NT2/D1 (cell line): ENCODE results near the gene DPP3.

Experiments
- DNase-seq: peaks from one replicate; pipeline ENCODE4 v3.0.0-alpha.2; 2011; ENCODE audit warnings: low read depth, low spot score
- H3K27me3 ChIP-seq: 2 replicates; pipeline ENCODE4 v1.6.0; 2011; ENCODE audit warnings: mild to moderate bottlenecking; ENCODE audit not compliant: insufficient read length, insufficient read depth
- H3K36me3 ChIP-seq: 2 replicates; pipeline ENCODE4 v1.6.1; 2011; ENCODE audit warnings: mild to moderate bottlenecking, low read length, mixed read lengths; ENCODE audit not compliant: insufficient read depth, insufficient read length
- H3K4me1 ChIP-seq: 2 replicates; pipeline ENCODE4 v1.5.1; 2011; ENCODE audit not compliant: insufficient read depth, insufficient read length
- H3K4me3 ChIP-seq: 2 replicates; pipeline ENCODE4 v1.5.1; 2011; ENCODE audit warnings: low read depth; ENCODE audit not compliant: insufficient read length
- H3K9ac ChIP-seq: 2 replicates; pipeline ENCODE4 v1.6.0; 2011; ENCODE audit warnings: low read depth; ENCODE audit not compliant: insufficient read length
- H3K9me3 ChIP-seq: 2 replicates; pipeline ENCODE4 v1.5.1; 2011; ENCODE audit warnings: mild to moderate bottlenecking, low read length; ENCODE audit not compliant: insufficient read depth
- SUZ12 ChIP-seq: IDR thresholded peaks from 2 replicates; pipeline ENCODE4 v1.6.1; 2011; ENCODE audit not compliant: insufficient read length, insufficient read depth; ENCODE audit errors: extremely low read depth
- YY1 ChIP-seq: IDR thresholded peaks from 2 replicates; pipeline ENCODE4 v1.6.1; 2011; ENCODE audit not compliant: insufficient read length, insufficient read depth
- ZNF274 ChIP-seq: IDR thresholded peaks from 2 replicates; pipeline ENCODE4 v1.6.1; 2011; ENCODE audit warnings: mild to moderate bottlenecking, low read depth, low read length

Gene DPP3

DNA sequence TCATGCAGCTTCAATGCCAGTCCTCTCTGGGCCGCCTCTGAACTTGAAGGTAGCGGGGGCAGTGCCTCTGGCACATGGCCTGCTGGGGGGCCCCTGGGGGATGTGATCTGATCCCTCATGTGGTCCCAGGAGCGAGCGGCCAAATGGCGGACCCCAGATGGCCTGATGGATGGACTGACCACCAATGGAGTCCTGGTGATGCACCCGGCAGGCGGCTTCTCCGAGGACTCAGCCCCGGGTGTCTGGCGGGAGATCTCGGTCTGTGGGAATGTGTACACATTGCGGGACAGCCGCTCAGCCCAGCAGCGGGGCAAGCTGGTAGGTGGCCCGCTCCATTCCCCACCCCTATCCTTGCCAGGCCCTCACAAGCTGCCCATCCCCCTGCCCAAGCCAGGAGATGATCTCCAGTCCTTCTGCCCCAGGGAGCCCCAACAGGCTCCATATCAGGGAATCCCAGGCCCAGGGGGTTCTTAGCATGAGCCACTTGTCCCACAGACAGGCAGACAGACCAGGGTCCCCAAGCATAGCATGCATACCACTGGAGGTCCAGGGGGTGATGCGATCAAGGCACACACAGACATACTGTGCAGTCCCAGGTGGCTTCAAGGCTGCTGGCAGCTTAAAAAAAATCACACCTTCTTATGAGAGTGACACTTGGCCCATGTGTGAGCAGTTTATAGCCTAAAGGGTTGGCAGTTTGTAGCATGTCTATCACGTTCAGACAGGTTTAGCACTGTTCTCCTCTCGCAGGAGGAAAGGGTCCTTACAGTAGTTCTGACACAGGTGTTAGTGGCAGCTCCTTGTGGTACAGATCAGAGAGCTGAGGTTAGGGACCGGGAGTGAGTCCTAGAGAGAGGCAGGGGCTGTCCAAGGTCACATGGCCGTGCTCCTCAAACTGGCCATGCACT lies 6.4 kb upstream of the DPP3 start:
- DNase-seq, result no peak
- Histone ChIP-seq H3K4me1 (peaks cover 16% of the 10 kb centered on the region), H3K36me3 (peaks cover 56% of the 10 kb centered on the region), H3K9ac (no peak overlapping the region), H3K9me3 (no peaks in the 10 kb centered on the region), H3K4me3 (no peak overlapping the region), H3K27me3 (no peaks in the 10 kb centered on the region)
- TF ChIP-seq ZNF274, result no peak
- no peak for TF ChIP-seq YY1
- no peak for TF ChIP-seq SUZ12

DNA sequence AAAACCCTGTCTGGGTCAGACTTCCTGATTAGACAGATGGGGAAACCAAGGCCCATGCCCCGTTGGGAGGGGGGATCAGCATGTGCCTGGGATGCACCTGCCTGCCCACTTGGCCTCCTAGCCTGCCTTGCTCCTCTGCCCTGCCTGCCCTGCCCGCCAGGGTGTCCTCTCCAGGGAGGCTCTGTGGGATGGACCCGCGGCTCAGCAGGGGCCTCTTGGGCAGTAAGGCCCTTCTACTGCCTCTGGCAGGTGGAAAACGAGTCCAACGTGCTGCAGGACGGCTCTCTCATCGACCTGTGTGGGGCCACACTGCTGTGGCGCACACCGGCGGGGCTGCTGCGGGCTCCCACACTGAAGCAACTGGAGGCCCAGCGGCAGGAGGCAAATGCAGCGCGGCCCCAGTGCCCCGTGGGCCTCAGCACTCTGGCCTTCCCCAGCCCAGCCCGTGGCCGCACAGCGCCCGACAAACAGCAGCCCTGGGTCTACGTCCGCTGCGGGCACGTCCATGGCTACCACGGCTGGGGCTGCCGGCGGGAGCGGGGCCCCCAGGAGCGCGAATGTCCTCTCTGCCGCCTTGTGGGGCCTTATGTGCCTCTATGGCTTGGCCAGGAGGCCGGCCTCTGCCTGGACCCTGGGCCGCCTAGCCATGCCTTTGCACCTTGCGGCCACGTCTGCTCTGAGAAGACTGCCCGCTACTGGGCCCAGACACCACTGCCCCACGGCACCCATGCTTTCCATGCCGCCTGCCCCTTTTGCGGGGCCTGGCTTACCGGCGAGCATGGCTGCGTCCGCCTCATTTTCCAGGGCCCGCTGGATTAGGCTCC lies 4.7 kb upstream of the DPP3 start:
- peaks cover 56% of the 10 kb centered on the region for H3K36me3 ChIP-seq
- no peak for DNase-seq
- no peak for TF ChIP-seq YY1
- no peak for TF ChIP-seq SUZ12
- no peak for TF ChIP-seq ZNF274
- H3K27me3 ChIP-seq, result no peaks in the 10 kb centered on the region
- H3K9ac ChIP-seq, result no peak overlapping the region
- H3K4me1 ChIP-seq, result peaks cover 10% of the 10 kb centered on the region
- H3K9me3 ChIP-seq, result no peaks in the 10 kb centered on the region
- H3K4me3 ChIP-seq, result no peak overlapping the region

GRCh38 chr11:66476173-66476840 lies 3.9 kb upstream of the DPP3 start:
- H3K27me3 ChIP-seq, result no peaks in the 10 kb centered on the region
- H3K4me3 ChIP-seq, result no peak overlapping the region
- peaks cover 50% of the 10 kb centered on the region for H3K36me3 ChIP-seq
- H3K9ac ChIP-seq, result no peak overlapping the region
- H3K9me3 ChIP-seq, result no peaks in the 10 kb centered on the region
- TF ChIP-seq SUZ12, result no peak
- no peak for TF ChIP-seq ZNF274
- no peak for TF ChIP-seq YY1
- H3K4me1 ChIP-seq, result peaks cover 10% of the 10 kb centered on the region
- no peak for DNase-seq

- H3K4me1 ChIP-seq, result peaks cover 10% of the 10 kb centered on the region
- no peaks in the 10 kb centered on the region for H3K9me3 ChIP-seq
- TF ChIP-seq ZNF274 (no peak), YY1 (no peak), SUZ12 (no peak)
- DNase-seq, result no peak
- no peak overlapping the region for H3K4me3 ChIP-seq
- H3K36me3 ChIP-seq, result peaks cover 49% of the 10 kb centered on the region
- H3K9ac ChIP-seq, result no peak overlapping the region
- H3K27me3 ChIP-seq, result no peaks in the 10 kb centered on the region
Measured at GRCh38 chr11:66476841-66477251, 3.4 kb upstream of the DPP3 start.

DNA sequence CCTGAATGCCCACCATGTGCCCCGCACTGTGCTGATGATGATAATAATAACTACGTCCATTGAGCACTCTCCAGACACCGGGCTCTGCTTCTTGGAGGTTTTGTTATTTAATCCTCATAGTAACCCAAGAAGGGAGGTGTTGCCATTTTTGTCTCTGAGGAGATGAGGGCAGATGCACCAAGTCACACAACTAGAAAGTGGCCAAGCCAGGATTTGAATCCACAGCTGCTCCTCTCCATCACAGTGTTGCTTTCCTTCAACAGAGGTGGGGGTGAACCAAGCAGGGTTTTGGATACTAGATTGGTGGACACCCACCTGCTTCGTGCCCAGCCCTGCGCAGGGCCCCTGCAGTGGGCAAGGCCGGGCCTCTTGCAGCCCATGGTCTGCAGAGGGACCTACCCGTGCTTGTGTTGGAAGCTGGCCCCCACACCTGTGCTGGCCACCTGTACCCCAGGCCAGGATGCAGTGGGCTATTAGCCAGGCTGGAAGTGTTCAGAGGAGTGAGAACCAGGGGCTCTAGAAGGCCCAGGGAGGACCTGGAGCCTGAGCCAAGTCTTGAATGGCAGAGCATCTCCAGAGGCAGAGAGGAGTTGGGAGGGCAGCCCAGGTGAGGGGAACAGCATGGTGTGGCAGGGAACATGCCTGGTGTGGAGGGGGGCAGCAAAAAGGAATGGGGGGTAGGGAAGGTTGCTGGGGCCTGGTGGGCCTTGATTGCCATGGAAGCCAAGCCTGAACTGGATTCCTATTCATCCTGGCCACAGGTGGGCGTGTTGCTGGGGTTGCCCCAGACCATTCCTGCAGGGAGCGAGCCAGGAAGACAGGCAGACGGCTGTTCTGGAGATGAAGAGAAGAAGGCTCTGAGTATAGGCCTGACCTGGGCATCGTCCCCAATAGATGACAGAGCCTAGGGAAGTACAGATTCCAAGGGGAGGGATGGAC lies 2.7 kb upstream of the DPP3 start:
- H3K27me3 ChIP-seq, result no peaks in the 10 kb centered on the region
- TF ChIP-seq SUZ12, result no peak
- TF ChIP-seq YY1, result no peak
- peak overlapping the region; percentile 13 for H3K9ac ChIP-seq
- H3K36me3 ChIP-seq, result peaks cover 49% of the 10 kb centered on the region
- H3K4me3 ChIP-seq, result no peak overlapping the region
- no peaks in the 10 kb centered on the region for H3K9me3 ChIP-seq
- peaks cover 15% of the 10 kb centered on the region for H3K4me1 ChIP-seq
- DNase-seq, result no peak

GRCh38 chr11:66478729-66479393 lies 1.4 kb upstream of the DPP3 start:
- Histone ChIP-seq H3K4me3 (peak overlapping the region; percentile 96), H3K4me1 (peaks cover 12% of the 10 kb centered on the region), H3K36me3 (peaks cover 50% of the 10 kb centered on the region), H3K9ac (peak overlapping the region; percentile 97), H3K27me3 (no peaks in the 10 kb centered on the region), H3K9me3 (no peaks in the 10 kb centered on the region)
- no peak for TF ChIP-seq SUZ12
- no peak for TF ChIP-seq ZNF274
- no peak for DNase-seq
